Neutrophil (primary cell): ENCODE data around the gene DNAH1.

Experiments
- H3K27ac ChIP-seq: fragments of 200-600 bp; sonication (generic); 2 replicates; pipeline ENCODE4 v1.5.1; 2016; ENCODE audit warnings: mild to moderate bottlenecking, moderate library complexity
- H3K27me3 ChIP-seq: fragments of 200-600 bp; sonication (generic); 2 replicates; pipeline ENCODE4 v1.6.0; 2016; ENCODE audit warnings: mild to moderate bottlenecking
- H3K36me3 ChIP-seq: fragments of 200-600 bp; sonication (generic); 2 replicates; pipeline ENCODE4 v1.5.1; 2017
- H3K4me1 ChIP-seq, 2 experiments: fragments of 200-600 bp in 1 of 2; sonication (generic) in 1 of 2; 1 replicate in 1 of 2; 2 replicates in 1 of 2; pipeline versions ENCODE4 v1.5.1 to v1.6.1; 2013 to 2016; ENCODE audit warnings: low read depth in 1 of 2, low read length in 1 of 2, mild to moderate bottlenecking in 1 of 2, moderate library complexity in 1 of 2; ENCODE audit not compliant: control insufficient read depth in 1 of 2, insufficient read depth in 1 of 2
- H3K4me3 ChIP-seq, 2 experiments: fragments of 200-600 bp in 1 of 2; sonication (generic) in 1 of 2; 1 replicate in 1 of 2; 2 replicates in 1 of 2; pipeline ENCODE4 v1.5.1; 2013 to 2016; ENCODE audit warnings: low read depth in 1 of 2, low read length in 1 of 2, mild to moderate bottlenecking in 1 of 2, moderate library complexity in 1 of 2
- H3K9me3 ChIP-seq: fragments of 200-600 bp; sonication (generic); 2 replicates; pipeline ENCODE4 v1.5.1; 2016
- TF ChIP-seq, protein P1 (sequence below): fragments of 200-600 bp; sonication (generic); IDR thresholded peaks from 2 replicates; pipeline ENCODE4 v1.5.1; 2016; ENCODE audit warnings: antibody characterized with exemption

The DNAH1 gene

GRCh38 chr3:52393959-52394670, 78.0 kb downstream of the DNAH1 start:
- H3K27me3 ChIP-seq: no peaks in the 10 kb centered on the region
- no peak overlapping the region for H3K4me3 ChIP-seq
- TF ChIP-seq, protein P1, sequence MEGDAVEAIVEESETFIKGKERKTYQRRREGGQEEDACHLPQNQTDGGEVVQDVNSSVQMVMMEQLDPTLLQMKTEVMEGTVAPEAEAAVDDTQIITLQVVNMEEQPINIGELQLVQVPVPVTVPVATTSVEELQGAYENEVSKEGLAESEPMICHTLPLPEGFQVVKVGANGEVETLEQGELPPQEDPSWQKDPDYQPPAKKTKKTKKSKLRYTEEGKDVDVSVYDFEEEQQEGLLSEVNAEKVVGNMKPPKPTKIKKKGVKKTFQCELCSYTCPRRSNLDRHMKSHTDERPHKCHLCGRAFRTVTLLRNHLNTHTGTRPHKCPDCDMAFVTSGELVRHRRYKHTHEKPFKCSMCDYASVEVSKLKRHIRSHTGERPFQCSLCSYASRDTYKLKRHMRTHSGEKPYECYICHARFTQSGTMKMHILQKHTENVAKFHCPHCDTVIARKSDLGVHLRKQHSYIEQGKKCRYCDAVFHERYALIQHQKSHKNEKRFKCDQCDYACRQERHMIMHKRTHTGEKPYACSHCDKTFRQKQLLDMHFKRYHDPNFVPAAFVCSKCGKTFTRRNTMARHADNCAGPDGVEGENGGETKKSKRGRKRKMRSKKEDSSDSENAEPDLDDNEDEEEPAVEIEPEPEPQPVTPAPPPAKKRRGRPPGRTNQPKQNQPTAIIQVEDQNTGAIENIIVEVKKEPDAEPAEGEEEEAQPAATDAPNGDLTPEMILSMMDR: no peak
- no peaks in the 10 kb centered on the region for H3K9me3 ChIP-seq
- H3K4me1 ChIP-seq: no peaks in the 10 kb centered on the region
- peaks cover 93% of the 10 kb centered on the region for H3K36me3 ChIP-seq
- H3K27ac ChIP-seq: no peak overlapping the region

DNA sequence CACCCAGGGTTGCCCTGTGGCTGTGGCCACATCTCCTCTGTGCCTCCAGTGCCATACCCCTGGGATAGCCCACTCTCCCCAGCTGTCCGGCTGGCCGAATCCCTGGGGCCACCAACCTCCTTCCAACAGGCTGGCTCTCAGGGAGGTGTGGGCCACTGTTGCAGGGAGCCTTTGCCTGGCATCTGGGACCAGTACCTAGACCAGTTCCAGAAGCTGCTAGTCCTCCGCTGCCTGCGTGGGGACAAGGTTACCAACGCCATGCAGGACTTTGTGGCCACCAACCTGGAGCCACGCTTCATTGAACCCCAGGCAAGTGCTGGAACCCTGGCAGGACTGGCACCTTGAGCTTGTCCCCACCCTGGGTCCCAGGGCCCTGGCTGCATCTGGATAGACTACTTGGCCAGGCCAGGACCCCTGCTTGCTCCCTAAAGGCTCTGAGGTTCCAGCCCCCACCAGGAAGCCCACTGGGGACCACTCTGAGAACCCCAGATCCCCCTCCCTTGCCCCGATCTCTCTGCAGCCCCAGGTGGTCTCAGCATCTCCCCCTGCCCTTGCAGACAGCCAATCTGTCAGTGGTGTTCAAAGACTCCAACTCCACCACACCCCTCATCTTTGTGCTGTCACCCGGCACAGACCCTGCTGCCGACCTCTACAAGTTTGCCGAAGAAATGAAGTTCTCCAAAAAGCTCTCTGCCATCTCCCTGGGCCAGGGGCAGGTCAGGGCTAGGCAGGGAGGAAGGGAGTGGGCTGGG, 78.8 kb downstream of the DNAH1 start:
- Histone ChIP-seq H3K4me3 (no peak overlapping the region), H3K9me3 (no peaks in the 10 kb centered on the region), H3K27me3 (no peaks in the 10 kb centered on the region), H3K36me3 (peaks cover 94% of the 10 kb centered on the region), H3K4me1 (no peaks in the 10 kb centered on the region), H3K27ac (no peak overlapping the region)
- TF ChIP-seq, protein P1: no peak

GRCh38 chr3:52395503-52395865, 79.4 kb downstream of the DNAH1 start:
- Histone ChIP-seq H3K27ac (no peak overlapping the region), H3K27me3 (no peaks in the 10 kb centered on the region), H3K4me1 (no peaks in the 10 kb centered on the region), H3K4me3 (no peak overlapping the region), H3K9me3 (no peaks in the 10 kb centered on the region), H3K36me3 (peaks cover 98% of the 10 kb centered on the region)
- TF ChIP-seq, protein P1: no peak

DNA sequence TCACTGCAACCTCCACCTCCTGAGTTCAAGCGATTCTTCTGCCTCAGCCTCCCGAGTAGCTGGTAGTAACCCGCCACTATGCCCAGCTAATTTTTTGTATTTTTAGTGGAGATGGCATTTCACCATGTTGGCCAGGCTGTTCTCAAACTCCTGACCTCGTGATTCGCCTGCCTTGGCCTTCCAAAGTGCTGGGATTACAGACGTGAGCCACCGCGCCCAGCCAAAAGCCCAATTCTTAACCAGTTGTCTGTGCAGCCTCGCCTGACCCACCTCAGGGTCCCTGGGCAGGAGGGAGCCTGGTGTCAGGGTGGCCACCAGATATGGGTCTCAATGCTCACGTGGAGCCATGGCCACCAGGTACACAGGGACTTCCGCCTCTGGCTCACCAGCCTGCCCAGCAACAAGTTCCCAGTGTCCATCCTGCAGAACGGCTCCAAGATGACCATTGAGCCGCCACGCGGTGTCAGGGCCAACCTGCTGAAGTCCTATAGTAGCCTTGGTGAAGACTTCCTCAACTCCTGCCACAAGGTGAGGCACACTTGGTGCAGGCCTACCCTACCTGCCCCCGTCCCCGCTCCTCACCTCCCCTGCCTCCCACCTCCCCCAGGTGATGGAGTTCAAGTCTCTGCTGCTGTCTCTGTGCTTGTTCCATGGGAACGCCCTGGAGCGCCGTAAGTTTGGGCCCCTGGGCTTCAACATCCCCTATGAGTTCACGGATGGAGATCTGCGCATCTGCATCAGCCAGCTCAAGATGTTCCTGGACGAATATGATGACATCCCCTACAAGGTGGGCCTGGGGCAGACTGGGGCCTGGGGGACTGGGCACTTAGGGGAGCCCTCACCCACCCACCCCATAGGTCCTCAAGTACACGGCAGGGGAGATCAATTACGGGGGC, 80.1 kb downstream of the DNAH1 start:
- no peak overlapping the region for H3K27ac ChIP-seq
- no peaks in the 10 kb centered on the region for H3K27me3 ChIP-seq
- peaks cover 98% of the 10 kb centered on the region for H3K36me3 ChIP-seq
- H3K4me3 ChIP-seq: no peak overlapping the region
- no peaks in the 10 kb centered on the region for H3K4me1 ChIP-seq
- no peaks in the 10 kb centered on the region for H3K9me3 ChIP-seq
- TF ChIP-seq, protein P1: no peak

DNA sequence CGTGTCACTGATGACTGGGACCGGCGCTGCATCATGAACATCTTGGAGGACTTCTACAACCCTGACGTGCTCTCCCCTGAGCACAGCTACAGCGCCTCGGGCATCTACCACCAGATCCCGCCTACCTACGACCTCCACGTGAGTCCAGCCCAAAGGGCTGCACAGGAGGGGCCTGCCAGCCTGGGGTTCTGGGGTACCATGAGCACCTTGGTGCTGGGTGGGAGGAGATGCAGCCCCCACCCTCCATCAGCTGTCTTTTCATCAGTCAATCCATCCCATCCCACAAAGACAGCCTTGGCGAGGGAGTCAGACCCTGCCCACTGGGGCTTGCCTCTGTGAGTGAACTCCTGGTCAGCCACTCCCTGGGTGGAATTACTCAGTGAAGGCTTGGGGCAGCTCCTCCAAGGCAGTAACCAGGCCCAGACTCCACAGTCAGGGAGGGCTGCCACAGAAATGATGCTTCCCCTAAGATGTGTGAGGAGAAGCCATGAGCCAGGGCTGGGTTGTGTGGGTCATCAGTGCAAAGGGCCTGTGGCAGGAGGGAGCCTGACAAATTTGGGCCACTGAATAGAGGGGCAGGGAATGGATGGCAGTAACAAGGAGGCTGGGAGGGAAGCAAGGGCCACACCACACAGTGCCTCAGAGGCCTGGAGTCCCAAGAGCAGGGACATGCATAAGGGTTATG, 80.9 kb downstream of the DNAH1 start:
- TF ChIP-seq, protein P1: no peak
- Histone ChIP-seq H3K4me1 (no peaks in the 10 kb centered on the region), H3K27ac (no peak overlapping the region), H3K4me3 (no peak overlapping the region), H3K27me3 (no peaks in the 10 kb centered on the region), H3K36me3 (peaks cover 98% of the 10 kb centered on the region), H3K9me3 (no peaks in the 10 kb centered on the region)
